Measurements from ENCODE around the gene MBNL2. TPM values are rescaled to one million over a fixed set of nuclear protein-coding genes. Genes with fewer than 3 reads are reported as not detected.

Gene MBNL2
- total and polyA plus RNA-seq, 2 of the 13 experiments (the other 11 are each of a cell fraction or from before 2014, with no cell fraction given): 30.8 to 59.0 TPM

GRCh38 chr13:97327086-97327485 is 105.0 kb downstream of the MBNL2 start:
- no peaks in the 10 kb centered on the region for H3K27me3 ChIP-seq (ENCODE audit: control insufficient read depth in 1 of 2, insufficient read depth in 2 of 2, low read length in 2 of 2)
- in situ Hi-C loops (cut with HindIII; ENCODE audit: extremely low pct_ligation_motif_present, low pct_unique_long_range_greater_than_20kb): no loop called here
- H3K4me2 ChIP-seq (ENCODE audit: low read depth, low read length): no peak overlapping the region
- 97% methylated on average over 6 of the region's 6 CpGs for WGBS (ENCODE audit: low lambda C conversion rate)
- H4K20me1 ChIP-seq (ENCODE audit: insufficient read depth, low read length): peaks cover 71% of the 10 kb centered on the region
- ATAC-seq (no peak), FAIRE-seq (no peak), DNase-seq (ENCODE audit: low spot score) (no peak)
- peaks cover 11 to 45% of the 10 kb centered on the region in 2 experiments for H3K36me3 ChIP-seq (replicated peaks in 1 of 2; ENCODE audit: control insufficient read depth in 1 of 2, insufficient read depth in 2 of 2, low read length in 2 of 2)
- H3K27ac ChIP-seq (ENCODE audit: extremely low read length, insufficient read depth, low read length): no peak overlapping the region
- BruUV-seq (replicated peaks): no TSS peak
- ChIA-PET POLR2A (no interaction called here), CTCF (ENCODE audit: low intra/inter-chr PET ratio, low total read pairs) (no interaction called here)
- no peaks in the 10 kb centered on the region for H3K4me1 ChIP-seq (ENCODE audit: insufficient read depth, low read length)
- peaks cover 50% of the 10 kb centered on the region for H3K79me2 ChIP-seq (ENCODE audit: insufficient read depth, low read length)
- intact Hi-C loops (cut with micrococcal nuclease; ENCODE audit: unreplicated experiment): no loop called here
- H3K4me3 ChIP-seq (replicated peaks in 1 of 3; ENCODE audit: insufficient read depth in 1 of 3, low read depth in 2 of 3, low read length in 3 of 3): no peak overlapping the region
- H3K9ac ChIP-seq (ENCODE audit: insufficient read depth, low read depth, low read length): no peak overlapping the region
- H3K9me3 ChIP-seq (ENCODE audit: low read length): no peaks in the 10 kb centered on the region
- TF ChIP-seq ZBTB7A (CRISPR knock-in tag; IDR thresholded peaks at IDR 0.05) (no peak), SNRNP70 (IDR thresholded peaks at IDR 0.05; ENCODE audit: low read depth, low read length) (no peak), ZC3H4 (CRISPR knock-in tag; IDR thresholded peaks at IDR 0.05; ENCODE audit: borderline replicate concordance) (no peak), FOXA1 (IDR thresholded peaks at IDR 0.05) (no peak), FOXA1 (CRISPR knock-in tag; IDR thresholded peaks at IDR 0.05) (no peak), ZSCAN5A (CRISPR knock-in tag; IDR thresholded peaks at IDR 0.05; ENCODE audit: borderline replicate concordance) (no peak), SPEN (CRISPR knock-in tag; IDR thresholded peaks at IDR 0.05; ENCODE audit: low read depth) (no peak), SRSF9 (IDR thresholded peaks at IDR 0.05; ENCODE audit: borderline replicate concordance, insufficient read depth, low read depth, low read length, poor library complexity, severe bottlenecking) (no peak), HOXA5 (CRISPR knock-in tag; IDR thresholded peaks at IDR 0.05) (no peak), MIXL1 (CRISPR knock-in tag; IDR thresholded peaks at IDR 0.05) (no peak), KLF11 (CRISPR knock-in tag; IDR thresholded peaks at IDR 0.05) (no peak), SP1 (IDR thresholded peaks at IDR 0.05) (no peak), SP1 (CRISPR knock-in tag; IDR thresholded peaks at IDR 0.05) (no peak), RFX3 (CRISPR knock-in tag; IDR thresholded peaks at IDR 0.05) (no peak), ZNF207 (IDR thresholded peaks at IDR 0.05; ENCODE audit: borderline replicate concordance) (no peak), JUN (CRISPR knock-in tag; IDR thresholded peaks at IDR 0.05) (no peak), NBN (conservative IDR thresholded peaks at IDR 0.05) (no peak), ZNF180 (CRISPR knock-in tag; IDR thresholded peaks at IDR 0.05; ENCODE audit: borderline replicate concordance, low read depth) (no peak)
- TF ChIP-seq, protein P1, sequence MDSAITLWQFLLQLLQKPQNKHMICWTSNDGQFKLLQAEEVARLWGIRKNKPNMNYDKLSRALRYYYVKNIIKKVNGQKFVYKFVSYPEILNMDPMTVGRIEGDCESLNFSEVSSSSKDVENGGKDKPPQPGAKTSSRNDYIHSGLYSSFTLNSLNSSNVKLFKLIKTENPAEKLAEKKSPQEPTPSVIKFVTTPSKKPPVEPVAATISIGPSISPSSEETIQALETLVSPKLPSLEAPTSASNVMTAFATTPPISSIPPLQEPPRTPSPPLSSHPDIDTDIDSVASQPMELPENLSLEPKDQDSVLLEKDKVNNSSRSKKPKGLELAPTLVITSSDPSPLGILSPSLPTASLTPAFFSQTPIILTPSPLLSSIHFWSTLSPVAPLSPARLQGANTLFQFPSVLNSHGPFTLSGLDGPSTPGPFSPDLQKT (CRISPR knock-in tag; IDR thresholded peaks at IDR 0.05; ENCODE audit: borderline replicate concordance): no peak
- TF ChIP-seq, protein P2, sequence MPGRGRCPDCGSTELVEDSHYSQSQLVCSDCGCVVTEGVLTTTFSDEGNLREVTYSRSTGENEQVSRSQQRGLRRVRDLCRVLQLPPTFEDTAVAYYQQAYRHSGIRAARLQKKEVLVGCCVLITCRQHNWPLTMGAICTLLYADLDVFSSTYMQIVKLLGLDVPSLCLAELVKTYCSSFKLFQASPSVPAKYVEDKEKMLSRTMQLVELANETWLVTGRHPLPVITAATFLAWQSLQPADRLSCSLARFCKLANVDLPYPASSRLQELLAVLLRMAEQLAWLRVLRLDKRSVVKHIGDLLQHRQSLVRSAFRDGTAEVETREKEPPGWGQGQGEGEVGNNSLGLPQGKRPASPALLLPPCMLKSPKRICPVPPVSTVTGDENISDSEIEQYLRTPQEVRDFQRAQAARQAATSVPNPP (CRISPR knock-in tag; IDR thresholded peaks at IDR 0.05): no peak
- TF ChIP-seq, protein P3, sequence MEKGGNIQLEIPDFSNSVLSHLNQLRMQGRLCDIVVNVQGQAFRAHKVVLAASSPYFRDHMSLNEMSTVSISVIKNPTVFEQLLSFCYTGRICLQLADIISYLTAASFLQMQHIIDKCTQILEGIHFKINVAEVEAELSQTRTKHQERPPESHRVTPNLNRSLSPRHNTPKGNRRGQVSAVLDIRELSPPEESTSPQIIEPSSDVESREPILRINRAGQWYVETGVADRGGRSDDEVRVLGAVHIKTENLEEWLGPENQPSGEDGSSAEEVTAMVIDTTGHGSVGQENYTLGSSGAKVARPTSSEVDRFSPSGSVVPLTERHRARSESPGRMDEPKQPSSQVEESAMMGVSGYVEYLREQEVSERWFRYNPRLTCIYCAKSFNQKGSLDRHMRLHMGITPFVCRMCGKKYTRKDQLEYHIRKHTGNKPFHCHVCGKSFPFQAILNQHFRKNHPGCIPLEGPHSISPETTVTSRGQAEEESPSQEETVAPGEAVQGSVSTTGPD (CRISPR knock-in tag; IDR thresholded peaks at IDR 0.05): no peak
- no peak overlapping the region for H2AFZ ChIP-seq (ENCODE audit: low read length)
